MM.1S (cell line): Measurements from ENCODE around the gene OMG.

ENCODE experiments used
- CTCF ChIP-seq: fragments of 300-600 bp; sonication (generic); IDR thresholded peaks from 2 replicates; pipeline ENCODE4 v1.5.1; 2016; ENCODE audit warnings: antibody characterized with exemption, low read length, mixed read lengths
- EZH2 ChIP-seq: fragments of 300-600 bp; sonication (generic); optimal IDR thresholded peaks from 2 replicates; pipeline ENCODE3; 2017; ENCODE audit warnings: low read depth, mild to moderate bottlenecking, antibody characterized with exemption, low read length, mixed read lengths
- EZH2phosphoT487 ChIP-seq: fragments of 300-600 bp; sonication (generic); IDR thresholded peaks from 2 replicates; pipeline ENCODE4 v1.6.1; 2018; ENCODE audit warnings: antibody characterized with exemption, low read length

- TF ChIP-seq CTCF = no peak
- TF ChIP-seq EZH2 = no peak
- TF ChIP-seq EZH2phosphoT487 = no peak
Measured at GRCh38 chr17:31274252-31274651, 22.8 kb downstream of the OMG start.
